ENCODE data around the gene FAM81A. TPM values are rescaled to one million over a fixed set of nuclear protein-coding genes. Genes with fewer than 3 reads are reported as not detected.

Gene FAM81A
- total RNA-seq, 2 donors from 2014 or later: 0.14 to 0.71 TPM

DNA sequence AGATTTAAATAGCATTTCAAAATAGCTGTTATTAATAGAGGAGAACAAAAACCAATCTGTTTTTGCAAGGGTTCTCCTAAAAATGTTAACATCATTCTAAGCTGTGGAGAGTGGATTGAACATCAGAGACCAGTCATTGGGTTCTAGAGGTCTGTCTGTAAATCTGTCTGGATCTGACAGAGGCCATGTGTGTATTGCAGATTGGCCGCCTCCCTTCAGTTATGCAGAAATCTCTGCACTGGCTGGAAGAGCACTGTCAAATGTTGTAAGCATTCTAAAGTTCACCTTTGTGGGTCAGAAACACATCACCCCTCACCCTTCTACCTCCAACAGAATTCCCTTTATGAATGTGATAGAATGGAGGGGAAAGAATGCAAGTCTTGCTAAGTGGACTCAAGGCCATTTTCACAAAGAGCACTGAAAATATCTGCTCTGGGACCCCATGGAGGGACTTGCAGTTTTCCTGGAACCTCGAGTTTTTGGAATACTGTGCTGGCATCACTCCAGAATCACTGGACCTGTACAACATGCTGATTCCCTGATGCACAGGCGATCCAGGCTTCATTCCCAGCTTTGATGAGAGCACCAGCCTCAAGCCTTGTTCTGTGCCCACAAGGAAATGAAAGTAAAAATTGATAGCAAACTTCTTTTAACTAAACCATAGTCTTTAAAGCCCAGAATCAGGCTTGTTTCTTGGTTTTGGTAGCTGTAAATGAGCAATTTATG, 8.4 kb downstream of the FAM81A start:
- H3K4me3 ChIP-seq: no peak overlapping the region

GRCh38 chr15:59447367-59447766, 9.4 kb downstream of the FAM81A start:
- no peak overlapping the region for H3K27ac ChIP-seq
- DNase-seq (ENCODE audit: low spot score): no peak
- no peak overlapping the region for H3K4me3 ChIP-seq
- no peak for ATAC-seq (ENCODE audit: insufficient number of reproducible peaks, low FRiP score, low read depth)
- no peaks in the 10 kb centered on the region for H3K36me3 ChIP-seq
- TF ChIP-seq, protein P1, sequence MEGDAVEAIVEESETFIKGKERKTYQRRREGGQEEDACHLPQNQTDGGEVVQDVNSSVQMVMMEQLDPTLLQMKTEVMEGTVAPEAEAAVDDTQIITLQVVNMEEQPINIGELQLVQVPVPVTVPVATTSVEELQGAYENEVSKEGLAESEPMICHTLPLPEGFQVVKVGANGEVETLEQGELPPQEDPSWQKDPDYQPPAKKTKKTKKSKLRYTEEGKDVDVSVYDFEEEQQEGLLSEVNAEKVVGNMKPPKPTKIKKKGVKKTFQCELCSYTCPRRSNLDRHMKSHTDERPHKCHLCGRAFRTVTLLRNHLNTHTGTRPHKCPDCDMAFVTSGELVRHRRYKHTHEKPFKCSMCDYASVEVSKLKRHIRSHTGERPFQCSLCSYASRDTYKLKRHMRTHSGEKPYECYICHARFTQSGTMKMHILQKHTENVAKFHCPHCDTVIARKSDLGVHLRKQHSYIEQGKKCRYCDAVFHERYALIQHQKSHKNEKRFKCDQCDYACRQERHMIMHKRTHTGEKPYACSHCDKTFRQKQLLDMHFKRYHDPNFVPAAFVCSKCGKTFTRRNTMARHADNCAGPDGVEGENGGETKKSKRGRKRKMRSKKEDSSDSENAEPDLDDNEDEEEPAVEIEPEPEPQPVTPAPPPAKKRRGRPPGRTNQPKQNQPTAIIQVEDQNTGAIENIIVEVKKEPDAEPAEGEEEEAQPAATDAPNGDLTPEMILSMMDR (IDR thresholded peaks at IDR 0.05): no peak
- H3K9me3 ChIP-seq: no peaks in the 10 kb centered on the region
- H3K27me3 ChIP-seq (replicated peaks; ENCODE audit: insufficient read depth): no peaks in the 10 kb centered on the region
- H3K4me1 ChIP-seq (ENCODE audit: control insufficient read depth in 1 of 2, low read depth in 2 of 2): peaks cover 0 to 4% of the 10 kb centered on the region in 2 donors

More for the DNA sequence above, 8.4 kb downstream of the FAM81A start:
- TF ChIP-seq, protein P1 (IDR thresholded peaks at IDR 0.05): no peak
- no peak for DNase-seq (ENCODE audit: low spot score)
- H3K4me1 ChIP-seq (ENCODE audit: control insufficient read depth in 1 of 2, low read depth in 2 of 2): peaks cover 0 to 4% of the 10 kb centered on the region in 2 donors
- H3K27me3 ChIP-seq (replicated peaks; ENCODE audit: insufficient read depth): no peaks in the 10 kb centered on the region
- H3K27ac ChIP-seq: no peak overlapping the region
- no peaks in the 10 kb centered on the region for H3K36me3 ChIP-seq
- no peak for ATAC-seq (ENCODE audit: insufficient number of reproducible peaks, low FRiP score, low read depth)
- H3K9me3 ChIP-seq: no peaks in the 10 kb centered on the region

DNA sequence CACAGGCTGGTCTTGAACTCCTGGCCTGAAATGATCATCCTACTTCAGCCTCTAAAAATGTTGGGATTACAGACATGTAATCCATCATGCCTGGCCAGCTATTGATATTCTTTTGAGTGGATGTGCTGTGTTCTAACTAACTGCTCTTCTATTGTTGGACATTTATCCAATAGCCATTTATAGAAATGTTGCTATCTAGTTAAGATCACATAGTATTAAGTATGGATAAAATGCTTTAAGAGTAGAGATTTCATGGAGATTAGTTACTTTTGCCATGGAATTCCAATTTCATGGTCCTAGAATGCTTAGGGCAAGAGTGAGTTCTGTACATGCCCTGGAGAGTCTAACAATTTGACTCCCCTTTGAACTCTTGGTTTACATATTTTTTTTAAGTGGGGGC, 10.9 kb downstream of the FAM81A start:
- Histone ChIP-seq H3K4me3 (no peak overlapping the region), H3K36me3 (no peaks in the 10 kb centered on the region), H3K4me1 (ENCODE audit: control insufficient read depth in 1 of 2, low read depth in 2 of 2) (peaks cover 0 to 4% of the 10 kb centered on the region in 2 donors), H3K9me3 (no peaks in the 10 kb centered on the region), H3K27me3 (replicated peaks; ENCODE audit: insufficient read depth) (no peaks in the 10 kb centered on the region), H3K27ac (no peak overlapping the region)
- no peak for DNase-seq (ENCODE audit: low spot score)
- TF ChIP-seq, protein P1 (IDR thresholded peaks at IDR 0.05): no peak
- ATAC-seq (ENCODE audit: insufficient number of reproducible peaks, low FRiP score, low read depth): no peak

GRCh38 chr15:59453474-59454215, 15.7 kb downstream of the FAM81A start:
- DNase-seq (ENCODE audit: low spot score) (no peak), ATAC-seq (ENCODE audit: insufficient number of reproducible peaks, low FRiP score, low read depth) (no peak)
- Histone ChIP-seq H3K27me3 (replicated peaks; ENCODE audit: insufficient read depth) (no peaks in the 10 kb centered on the region), H3K9me3 (no peaks in the 10 kb centered on the region), H3K4me1 (ENCODE audit: control insufficient read depth in 1 of 2, low read depth in 2 of 2) (no peaks in the 10 kb centered on the region), H3K4me3 (no peak overlapping the region), H3K27ac (no peak overlapping the region), H3K36me3 (no peaks in the 10 kb centered on the region)
- TF ChIP-seq, protein P1 (IDR thresholded peaks at IDR 0.05): no peak

DNA sequence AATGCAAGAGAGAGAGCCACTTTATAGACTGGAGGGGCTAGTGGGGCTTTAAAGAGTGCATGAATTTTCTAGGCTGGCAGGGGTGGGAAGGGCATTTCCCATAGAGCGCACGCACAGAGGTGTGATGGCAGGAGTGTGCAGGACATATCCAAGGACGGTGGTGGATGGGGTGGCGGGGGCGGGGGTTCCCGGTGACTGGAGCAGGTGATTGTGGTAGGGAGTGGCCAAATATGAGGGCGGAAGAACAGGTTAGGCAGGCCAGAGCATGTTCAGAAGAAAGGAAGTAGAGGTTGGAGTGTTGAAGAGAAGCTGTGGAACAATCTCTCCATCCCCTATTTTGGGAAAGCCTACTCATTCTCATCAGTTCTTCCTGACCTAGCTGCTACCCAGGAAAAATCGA, 18.1 kb downstream of the FAM81A start:
- no peak overlapping the region for H3K27ac ChIP-seq
- H3K4me3 ChIP-seq: no peak overlapping the region
- H3K9me3 ChIP-seq: no peaks in the 10 kb centered on the region
- ATAC-seq (ENCODE audit: insufficient number of reproducible peaks, low FRiP score, low read depth) (no peak), DNase-seq (ENCODE audit: low spot score) (no peak)
- TF ChIP-seq, protein P1 (IDR thresholded peaks at IDR 0.05): no peak
- no peaks in the 10 kb centered on the region for H3K4me1 ChIP-seq (ENCODE audit: control insufficient read depth in 1 of 2, low read depth in 2 of 2)
- H3K27me3 ChIP-seq (replicated peaks; ENCODE audit: insufficient read depth): no peaks in the 10 kb centered on the region
- H3K36me3 ChIP-seq: no peaks in the 10 kb centered on the region
